ENCODE measurements around the gene PTPRB.

- no peak for TF ChIP-seq CTCF (IDR thresholded peaks at IDR 0.05)
- no peak for TF ChIP-seq POLR2A (IDR thresholded peaks at IDR 0.05)
Observed at GRCh38 chr12:70467476-70467875, 169.8 kb downstream of the PTPRB start.

All from adrenal gland (tissue), 5 donors.